Neural cell (in vitro differentiated cells): ENCODE data around the gene OOSP2. TPM values are rescaled to one million over a fixed set of nuclear protein-coding genes. Genes with fewer than 3 reads are reported as not detected.

Experiments used
- H2AFZ ChIP-seq: fragments of 200-600, 300-800 bp; sonication (generic), shearing (Covaris generic); 2 replicates; pipeline ENCODE4 v1.6.0; 2014; ENCODE audit warnings: low read depth, mild to moderate bottlenecking, antibody characterized with exemption, low read length, moderate library complexity
- H3F3A ChIP-seq: fragments of 200-600 bp; shearing (Covaris generic); 2 replicates; pipeline ENCODE4 v1.6.1; 2016; ENCODE audit warnings: mild to moderate bottlenecking, moderate library complexity, mixed read lengths, antibody characterized with exemption, low read length; ENCODE audit not compliant: insufficient read depth, poor library complexity, severe bottlenecking
- H3K27ac ChIP-seq: fragments of 200-600, 300-800 bp; sonication (generic), shearing (Covaris generic); 2 replicates; pipeline ENCODE4 v1.5.1; 2014; ENCODE audit warnings: mild to moderate bottlenecking, low read length, moderate library complexity
- H3K27me3 ChIP-seq: fragments of 300-800, 200-600 bp; sonication (generic), shearing (Covaris generic); 2 replicates; pipeline ENCODE4 v1.6.0; 2014; ENCODE audit warnings: mild to moderate bottlenecking, low read depth, low read length, moderate library complexity; ENCODE audit not compliant: insufficient read depth
- H3K36me3 ChIP-seq: fragments of 300-800, 200-600 bp; sonication (generic), shearing (Covaris generic); 2 replicates; pipeline ENCODE4 v1.5.1; 2014; ENCODE audit warnings: mild to moderate bottlenecking, antibody characterized with exemption, low read length, moderate library complexity; ENCODE audit not compliant: insufficient read depth
- H3K4me2 ChIP-seq: fragments of 300-800, 200-600 bp; sonication (generic), shearing (Covaris generic); 2 replicates; pipeline ENCODE4 v1.6.0; 2014; ENCODE audit warnings: mild to moderate bottlenecking, low read length
- H3K4me3 ChIP-seq: fragments of 300-800, 200-600 bp; sonication (generic), shearing (Covaris generic); 2 replicates; pipeline ENCODE4 v1.5.1; 2014; ENCODE audit warnings: mild to moderate bottlenecking, low read length, moderate library complexity
- H3K79me2 ChIP-seq: fragments of 200-600 bp; shearing (Covaris generic); replicated peaks from 2 replicates; pipeline ENCODE4 v1.6.0; 2014; ENCODE audit warnings: mild to moderate bottlenecking, low read length, moderate library complexity; ENCODE audit not compliant: insufficient read depth
- H3K9ac ChIP-seq: fragments of 300-800, 200-600 bp; sonication (generic), shearing (Covaris generic); 2 replicates; pipeline ENCODE4 v1.6.1; 2016; ENCODE audit warnings: mild to moderate bottlenecking, low read length, mixed read lengths
- H3K9me2 ChIP-seq: fragments of 200-600 bp; shearing (Covaris generic); 2 replicates; pipeline ENCODE4 v1.6.1; 2016; ENCODE audit warnings: mild to moderate bottlenecking, low read length, mixed read lengths; ENCODE audit not compliant: insufficient read depth
- H3K9me3 ChIP-seq: fragments of 200-600, 300-800 bp; sonication (generic), shearing (Covaris generic); 2 replicates; pipeline ENCODE4 v1.6.1; 2016; ENCODE audit warnings: mild to moderate bottlenecking, mixed run types, low read length, moderate library complexity, mixed read lengths
- H4K20me1 ChIP-seq: fragments of 200-600 bp; shearing (Covaris generic); 2 replicates; pipeline ENCODE4 v1.6.1; 2016; ENCODE audit warnings: mild to moderate bottlenecking, mixed run types; ENCODE audit not compliant: insufficient read depth
- EP300 ChIP-seq: fragments of 450-650 bp; conservative IDR thresholded peaks from 2 replicates; pipeline ENCODE4 v1.6.1; 2014; ENCODE audit warnings: antibody characterized with exemption, mild to moderate bottlenecking, moderate library complexity; ENCODE audit not compliant: poor library complexity, severe bottlenecking
- EZH2 ChIP-seq: fragments of 200-600, 300-800 bp; shearing (Covaris generic), sonication (generic); IDR thresholded peaks from 2 replicates; pipeline ENCODE4 v1.6.1; 2014; ENCODE audit warnings: antibody characterized with exemption, low read length, borderline replicate concordance, mild to moderate bottlenecking; ENCODE audit not compliant: insufficient read depth, poor library complexity, severe bottlenecking
- MXI1 ChIP-seq: fragments of 450-650 bp; conservative IDR thresholded peaks from 2 replicates; pipeline ENCODE4 v1.6.1; 2014; ENCODE audit warnings: antibody characterized with exemption, mild to moderate bottlenecking; ENCODE audit not compliant: poor library complexity, severe bottlenecking
- POLR2AphosphoS5 ChIP-seq: IDR thresholded peaks from 2 replicates; pipeline ENCODE4 v1.6.1; 2012
- RAD21 ChIP-seq: fragments of 450-650 bp; conservative IDR thresholded peaks from 2 replicates; pipeline ENCODE4 v1.6.1; 2014; ENCODE audit warnings: antibody characterized with exemption, mild to moderate bottlenecking, moderate library complexity
- SMC3 ChIP-seq: fragments of 450-650 bp; conservative IDR thresholded peaks from 2 replicates; pipeline ENCODE4 v1.6.1; 2014; ENCODE audit warnings: antibody characterized with exemption, mild to moderate bottlenecking, moderate library complexity; ENCODE audit not compliant: poor library complexity
- TAF1 ChIP-seq: IDR thresholded peaks from 2 replicates; pipeline ENCODE4 v1.6.1; 2012; ENCODE audit warnings: low read depth
- polyA plus RNA-seq: library from polyadenylated mRNA; depleted of rRNA; stranded (reverse); fragments of >200 nt; gene quantifications from 2 replicates; pipeline ENCODE4 v1.2.3, GENCODE V29; 2014
- TF ChIP-seq, protein P1 (sequence below): IDR thresholded peaks from 2 replicates; pipeline ENCODE4 v1.6.1; 2012; ENCODE audit warnings: borderline replicate concordance
- TF ChIP-seq, protein P2 (sequence below): fragments of 450-650 bp; IDR thresholded peaks from 2 replicates; pipeline ENCODE4 v1.5.1; 2014; ENCODE audit warnings: antibody characterized with exemption, mild to moderate bottlenecking, moderate library complexity; ENCODE audit not compliant: poor library complexity, severe bottlenecking

The OOSP2 gene
- polyA plus RNA-seq, 1 donor from 2014 or later, result not detected

DNA sequence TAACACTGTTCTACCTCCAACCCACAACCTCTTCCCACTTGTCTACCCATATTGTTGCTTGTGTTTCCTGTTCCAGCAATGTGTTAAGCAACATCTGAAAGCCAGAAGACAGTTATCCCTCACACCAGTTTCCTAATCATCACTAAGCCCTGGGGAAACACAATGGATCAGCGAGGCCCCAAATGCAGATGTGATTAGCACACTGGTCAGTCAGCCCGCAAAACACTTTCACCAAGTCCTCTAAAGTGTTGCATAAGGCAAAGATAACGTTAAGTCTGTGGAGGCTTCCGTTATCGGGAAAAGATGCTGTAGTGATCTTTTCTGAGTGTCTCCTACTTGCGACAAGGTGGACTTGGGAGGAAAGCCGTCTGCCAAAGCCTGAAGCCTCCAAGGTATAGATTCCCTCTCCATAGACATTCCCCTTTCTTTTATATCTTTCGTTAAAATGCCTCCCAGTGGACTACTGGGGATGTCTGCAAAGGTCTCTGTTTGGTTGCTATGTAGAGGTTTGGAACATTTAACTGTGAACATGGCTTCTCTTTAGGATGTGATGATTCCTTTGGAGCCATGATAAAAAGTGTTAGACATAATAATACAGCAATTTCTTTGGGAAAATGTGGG is 16.2 kb downstream of the OOSP2 start, which contains the start of gene MS4A3:
Gene MS4A3 (plus strand): TSS at position 317 of the 621 bp plus-strand sequence. CDS start 4,496 bp downstream, outside the sequence.
- Histone ChIP-seq H3K9me2 (no peaks in the 10 kb centered on the region), H3K27ac (no peak within 1 kb of the TSS), H3K27me3 (no peaks in the 10 kb centered on the region), H3K4me3 (no peak within 1 kb of the TSS), H3K36me3 (no peaks in the 10 kb centered on the region), H3K4me2 (no peak within 1 kb of the TSS), H3K9ac (no peak within 1 kb of the TSS), H3K9me3 (no peaks in the 10 kb centered on the region), H3K79me2 (no peaks in the 10 kb centered on the region), H2AFZ (no peak within 1 kb of the TSS), H3F3A (no peaks in the 10 kb centered on the region), H4K20me1 (no peaks in the 10 kb centered on the region)
- TF ChIP-seq, protein P1, sequence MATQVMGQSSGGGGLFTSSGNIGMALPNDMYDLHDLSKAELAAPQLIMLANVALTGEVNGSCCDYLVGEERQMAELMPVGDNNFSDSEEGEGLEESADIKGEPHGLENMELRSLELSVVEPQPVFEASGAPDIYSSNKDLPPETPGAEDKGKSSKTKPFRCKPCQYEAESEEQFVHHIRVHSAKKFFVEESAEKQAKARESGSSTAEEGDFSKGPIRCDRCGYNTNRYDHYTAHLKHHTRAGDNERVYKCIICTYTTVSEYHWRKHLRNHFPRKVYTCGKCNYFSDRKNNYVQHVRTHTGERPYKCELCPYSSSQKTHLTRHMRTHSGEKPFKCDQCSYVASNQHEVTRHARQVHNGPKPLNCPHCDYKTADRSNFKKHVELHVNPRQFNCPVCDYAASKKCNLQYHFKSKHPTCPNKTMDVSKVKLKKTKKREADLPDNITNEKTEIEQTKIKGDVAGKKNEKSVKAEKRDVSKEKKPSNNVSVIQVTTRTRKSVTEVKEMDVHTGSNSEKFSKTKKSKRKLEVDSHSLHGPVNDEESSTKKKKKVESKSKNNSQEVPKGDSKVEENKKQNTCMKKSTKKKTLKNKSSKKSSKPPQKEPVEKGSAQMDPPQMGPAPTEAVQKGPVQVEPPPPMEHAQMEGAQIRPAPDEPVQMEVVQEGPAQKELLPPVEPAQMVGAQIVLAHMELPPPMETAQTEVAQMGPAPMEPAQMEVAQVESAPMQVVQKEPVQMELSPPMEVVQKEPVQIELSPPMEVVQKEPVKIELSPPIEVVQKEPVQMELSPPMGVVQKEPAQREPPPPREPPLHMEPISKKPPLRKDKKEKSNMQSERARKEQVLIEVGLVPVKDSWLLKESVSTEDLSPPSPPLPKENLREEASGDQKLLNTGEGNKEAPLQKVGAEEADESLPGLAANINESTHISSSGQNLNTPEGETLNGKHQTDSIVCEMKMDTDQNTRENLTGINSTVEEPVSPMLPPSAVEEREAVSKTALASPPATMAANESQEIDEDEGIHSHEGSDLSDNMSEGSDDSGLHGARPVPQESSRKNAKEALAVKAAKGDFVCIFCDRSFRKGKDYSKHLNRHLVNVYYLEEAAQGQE, result no peak
- TF ChIP-seq MXI1 (no peak), POLR2AphosphoS5 (no peak), TAF1 (no peak), EP300 (no peak), RAD21 (no peak), EZH2 (no peak), SMC3 (no peak)
- TF ChIP-seq, protein P2, sequence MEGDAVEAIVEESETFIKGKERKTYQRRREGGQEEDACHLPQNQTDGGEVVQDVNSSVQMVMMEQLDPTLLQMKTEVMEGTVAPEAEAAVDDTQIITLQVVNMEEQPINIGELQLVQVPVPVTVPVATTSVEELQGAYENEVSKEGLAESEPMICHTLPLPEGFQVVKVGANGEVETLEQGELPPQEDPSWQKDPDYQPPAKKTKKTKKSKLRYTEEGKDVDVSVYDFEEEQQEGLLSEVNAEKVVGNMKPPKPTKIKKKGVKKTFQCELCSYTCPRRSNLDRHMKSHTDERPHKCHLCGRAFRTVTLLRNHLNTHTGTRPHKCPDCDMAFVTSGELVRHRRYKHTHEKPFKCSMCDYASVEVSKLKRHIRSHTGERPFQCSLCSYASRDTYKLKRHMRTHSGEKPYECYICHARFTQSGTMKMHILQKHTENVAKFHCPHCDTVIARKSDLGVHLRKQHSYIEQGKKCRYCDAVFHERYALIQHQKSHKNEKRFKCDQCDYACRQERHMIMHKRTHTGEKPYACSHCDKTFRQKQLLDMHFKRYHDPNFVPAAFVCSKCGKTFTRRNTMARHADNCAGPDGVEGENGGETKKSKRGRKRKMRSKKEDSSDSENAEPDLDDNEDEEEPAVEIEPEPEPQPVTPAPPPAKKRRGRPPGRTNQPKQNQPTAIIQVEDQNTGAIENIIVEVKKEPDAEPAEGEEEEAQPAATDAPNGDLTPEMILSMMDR, result no peak

DNA sequence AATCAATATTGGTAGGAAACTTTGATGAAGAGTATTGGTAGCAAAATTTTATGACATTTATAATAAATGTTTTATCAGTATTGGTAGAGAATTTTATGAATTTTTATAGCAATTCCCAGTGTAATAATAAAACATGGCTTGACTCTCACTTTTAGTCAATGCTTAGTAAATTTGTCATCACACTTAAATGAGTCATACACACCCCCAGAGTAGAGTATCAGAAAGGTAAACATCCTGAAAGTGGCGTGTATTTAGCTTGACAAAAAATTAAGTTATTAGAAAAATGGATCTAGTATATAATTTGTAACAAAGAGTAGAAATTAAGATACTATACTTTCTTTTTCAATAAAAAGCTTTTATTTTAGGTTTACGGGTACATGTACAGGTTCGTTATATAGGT is 18.8 kb downstream of the OOSP2 start:
- Histone ChIP-seq H3K36me3 (no peaks in the 10 kb centered on the region), H3K79me2 (no peaks in the 10 kb centered on the region), H4K20me1 (no peaks in the 10 kb centered on the region), H3K27ac (no peak overlapping the region), H3K9me3 (no peaks in the 10 kb centered on the region), H3K4me3 (no peak overlapping the region), H2AFZ (no peak overlapping the region), H3K4me2 (no peak overlapping the region), H3K27me3 (no peaks in the 10 kb centered on the region), H3K9ac (no peak overlapping the region), H3F3A (no peaks in the 10 kb centered on the region), H3K9me2 (no peaks in the 10 kb centered on the region)
- no peak for TF ChIP-seq EP300
- no peak for TF ChIP-seq TAF1
